GM12865 (cell line): ENCODE measurements around the gene EPHB2.
"Not testable (repeated sequence)": the region's sequence is repeated elsewhere in the genome, so short reads cannot be mapped to it uniquely, and the experiment has no call there.

ENCODE experiments used
- DNase-seq: peaks from one replicate; pipeline ENCODE4 v3.0.0; 2010; ENCODE audit warnings: low read depth
- H3K4me3 ChIP-seq: 2 replicates; pipeline ENCODE4 v1.5.1; 2011; ENCODE audit warnings: mild to moderate bottlenecking, low read depth, low read length, control low read depth
- CTCF ChIP-seq: IDR thresholded peaks from 2 replicates; pipeline ENCODE4 v1.5.1; 2011; ENCODE audit warnings: low read length, control low read depth, low read depth, inconsistent platforms; ENCODE audit not compliant: insufficient read depth; ENCODE audit errors: missing control alignments

The EPHB2 gene

GRCh38 chr1:22670352-22670975, 40.2 kb upstream of the EPHB2 start:
- no peak overlapping the region for H3K4me3 ChIP-seq
- no peak for DNase-seq
- no peak for TF ChIP-seq CTCF

GRCh38 chr1:22671999-22672398, 38.6 kb upstream of the EPHB2 start:
- DNase-seq = no peak
- TF ChIP-seq CTCF = no peak
- H3K4me3 ChIP-seq = no peak overlapping the region

GRCh38 chr1:22673486-22674409, 36.9 kb upstream of the EPHB2 start:
- H3K4me3 ChIP-seq = no peak overlapping the region
- DNase-seq = peak; percentile 59
- TF ChIP-seq CTCF = peak; percentile 71

- no peak overlapping the region for H3K4me3 ChIP-seq
- TF ChIP-seq CTCF = no peak
- DNase-seq = no peak
These were observed 36.3 kb upstream of the EPHB2 start for GRCh38 chr1:22674410-22674749.

- DNase-seq, H3K4me3 ChIP-seq: not testable (repeated sequence)
These were observed 34.5 kb upstream of the EPHB2 start for GRCh38 chr1:22676151-22676550.

GRCh38 chr1:22676916-22677583, 33.6 kb upstream of the EPHB2 start:
- DNase-seq = no peak
- TF ChIP-seq CTCF = no peak
- no peak overlapping the region for H3K4me3 ChIP-seq
